PC-9 (cell line): Measurements from ENCODE around the gene GFY. TPM values are rescaled to one million over a fixed set of nuclear protein-coding genes. Genes with fewer than 3 reads are reported as not detected.
A peak's percentile ranks its signal among the peaks of the same experiment; 100 is the strongest.
"Not testable (repeated sequence)": the region's sequence is repeated elsewhere in the genome, so short reads cannot be mapped to it uniquely, and the experiment has no call there.

Experiments used
- BruUV-seq: library from RNA; stranded (reverse); fragments of 400-500 nt; replicated peaks from 2 replicates; lab custom pipeline; 2021; lab: Mats Ljungman, UMichigan
- CTCF ChIA-PET: fragments of 300-600 bp; sonication (Branson Sonifier 250); formaldehyde crosslinking; loops from one replicate; lab custom pipeline; 2022; ENCODE audit warnings: antibody characterized with exemption; lab: Charles Lee
- POLR2A ChIA-PET: fragments of 300-600 bp; sonication (Branson Sonifier 250); formaldehyde crosslinking; loops from one replicate; lab custom pipeline; 2022; ENCODE audit warnings: antibody characterized with exemption; ENCODE audit not compliant: unreplicated experiment; lab: Charles Lee
- DNase-seq, 2 experiments: peaks; one replicate each; pipeline versions ENCODE4 v3.0.0 to v3.0.0-alpha.2; 2015 to 2022; ENCODE audit warnings: mixed read lengths in 1 of 2
- H2AFZ ChIP-seq: fragments of 200-600 bp; sonication (generic); 2 replicates; pipeline ENCODE4 v1.8.1; 2017; ENCODE audit warnings: antibody characterized with exemption
- H3F3A ChIP-seq: fragments of 200-600 bp; sonication (generic); 2 replicates; pipeline ENCODE4 v1.8.1; 2017; ENCODE audit warnings: antibody characterized with exemption, mild to moderate bottlenecking, low read depth; ENCODE audit not compliant: insufficient read depth
- H3K27ac ChIP-seq: fragments of 200-600 bp; sonication (generic); 2 replicates; pipeline ENCODE4 v1.6.1; 2016; ENCODE audit warnings: mixed run types
- H3K27me3 ChIP-seq: fragments of 200-600 bp; sonication (generic); 2 replicates; pipeline ENCODE4 v1.6.1; 2016; ENCODE audit warnings: low read depth, mixed run types; ENCODE audit not compliant: insufficient read depth
- H3K36me3 ChIP-seq: fragments of 200-600 bp; sonication (generic); 2 replicates; pipeline ENCODE4 v1.6.1; 2016; ENCODE audit warnings: low read depth, mixed run types
- H3K4me1 ChIP-seq: fragments of 200-600 bp; sonication (generic); replicated peaks from 2 replicates; pipeline ENCODE4 v1.6.1; 2016; ENCODE audit warnings: mixed run types; ENCODE audit not compliant: insufficient read depth
- H3K4me2 ChIP-seq: fragments of 200-600 bp; sonication (generic); 2 replicates; pipeline ENCODE4 v1.6.1; 2017; ENCODE audit warnings: mixed run types
- H3K4me3 ChIP-seq: fragments of 200-600 bp; sonication (generic); 2 replicates; pipeline ENCODE4 v1.6.1; 2016; ENCODE audit warnings: mixed run types
- H3K79me2 ChIP-seq: fragments of 200-600 bp; sonication (generic); 2 replicates; pipeline ENCODE4 v1.6.1; 2017; ENCODE audit warnings: low read depth, mixed run types
- H3K9me2 ChIP-seq: fragments of 200-600 bp; sonication (generic); 2 replicates; pipeline ENCODE4 v1.8.1; 2017; ENCODE audit warnings: mild to moderate bottlenecking; ENCODE audit not compliant: insufficient read depth
- H3K9me3 ChIP-seq: fragments of 200-600 bp; sonication (generic); 2 replicates; pipeline ENCODE4 v1.8.1; 2016; ENCODE audit warnings: low read depth; ENCODE audit not compliant: insufficient read depth
- H4K20me1 ChIP-seq: fragments of 200-600 bp; sonication (generic); 2 replicates; pipeline ENCODE4 v1.8.1; 2017; ENCODE audit not compliant: insufficient read depth
- EZH2 ChIP-seq: fragments of 200-600 bp; sonication (generic); IDR thresholded peaks from 2 replicates; pipeline ENCODE4 v1.8.0; 2017; ENCODE audit warnings: antibody characterized with exemption, low read depth
- intact Hi-C: fragments of 100-400 bp; cut with micrococcal nuclease; formaldehyde crosslinking; loops from one replicate; pipeline ENCODE4 v1.10.0; 2022; ENCODE audit not compliant: unreplicated experiment
- total RNA-seq: library from RNA; stranded (reverse); gene quantifications from 2 replicates; pipeline ENCODE4 v1.2.3, GENCODE V29; 2021
- TF ChIP-seq, protein P1 (sequence below): fragments of 200-600 bp; sonication (generic); conservative IDR thresholded peaks from 2 replicates; pipeline ENCODE4 v1.6.1; 2017; ENCODE audit warnings: mixed run types, antibody characterized with exemption, mild to moderate bottlenecking, moderate library complexity

The GFY gene
- total RNA-seq, 1 experiment from 2014 or later, result not detected

DNA sequence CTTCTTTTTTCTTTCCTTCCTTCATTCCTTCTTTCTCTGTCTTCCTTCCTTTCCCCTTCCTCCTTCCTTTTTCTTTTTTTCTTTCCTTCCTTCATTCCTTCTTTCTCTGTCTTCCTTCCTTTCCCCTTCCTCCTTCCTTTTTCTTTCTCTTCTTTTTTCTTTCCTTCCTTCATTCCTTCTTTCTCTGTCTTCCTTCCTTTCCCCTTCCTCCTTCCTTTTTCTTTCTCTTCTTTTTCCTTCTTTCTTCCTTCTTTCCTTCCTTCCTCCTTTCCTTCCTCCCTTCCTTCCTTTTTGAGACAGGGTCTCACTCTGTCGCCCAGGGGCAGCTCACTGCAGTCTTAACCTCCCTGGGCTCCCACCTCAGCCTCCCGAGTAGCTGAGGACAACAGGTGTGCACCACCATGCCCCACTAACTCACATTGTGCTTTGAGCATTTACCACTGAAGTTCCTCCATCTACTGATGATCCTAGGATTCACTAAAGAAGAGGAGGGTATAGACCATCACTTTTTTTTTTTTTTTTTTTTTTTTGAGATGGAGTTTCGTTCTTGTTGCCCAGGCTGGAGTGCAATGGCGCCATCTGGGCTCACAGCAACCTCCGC lies 19.0 kb downstream of the GFY start:
- not testable (repeated sequence) for H3K9me2 ChIP-seq, DNase-seq, H3K4me1 ChIP-seq, H3K27ac ChIP-seq, H3K9me3 ChIP-seq, BruUV-seq, H2AFZ ChIP-seq, H4K20me1 ChIP-seq, H3K36me3 ChIP-seq
- Histone ChIP-seq H3K27me3 (peaks cover 18% of the 10 kb centered on the region), H3K4me2 (peak overlapping the region; percentile 89), H3F3A (peaks cover 64% of the 10 kb centered on the region), H3K4me3 (peak overlapping the region; percentile 83; the same call in 1 of the 2 replicates), H3K79me2 (peaks cover 10% of the 10 kb centered on the region)
- intact Hi-C loops, result loop anchor here (10.0 kb wide), 1 partner anchor 179 kb away; no protein-coding TSS in a partner anchor
- ChIA-PET POLR2A (interaction anchor here (0.6 kb wide), 1 partner anchor 232 kb away, joined by 3 read pairs; no protein-coding TSS in a partner anchor), CTCF (interaction anchor here (0.7 kb wide), 2 partner anchors 44 to 1754 kb away, joined by 5 to 11 read pairs; no protein-coding TSS in a partner anchor)
- TF ChIP-seq, protein P1, sequence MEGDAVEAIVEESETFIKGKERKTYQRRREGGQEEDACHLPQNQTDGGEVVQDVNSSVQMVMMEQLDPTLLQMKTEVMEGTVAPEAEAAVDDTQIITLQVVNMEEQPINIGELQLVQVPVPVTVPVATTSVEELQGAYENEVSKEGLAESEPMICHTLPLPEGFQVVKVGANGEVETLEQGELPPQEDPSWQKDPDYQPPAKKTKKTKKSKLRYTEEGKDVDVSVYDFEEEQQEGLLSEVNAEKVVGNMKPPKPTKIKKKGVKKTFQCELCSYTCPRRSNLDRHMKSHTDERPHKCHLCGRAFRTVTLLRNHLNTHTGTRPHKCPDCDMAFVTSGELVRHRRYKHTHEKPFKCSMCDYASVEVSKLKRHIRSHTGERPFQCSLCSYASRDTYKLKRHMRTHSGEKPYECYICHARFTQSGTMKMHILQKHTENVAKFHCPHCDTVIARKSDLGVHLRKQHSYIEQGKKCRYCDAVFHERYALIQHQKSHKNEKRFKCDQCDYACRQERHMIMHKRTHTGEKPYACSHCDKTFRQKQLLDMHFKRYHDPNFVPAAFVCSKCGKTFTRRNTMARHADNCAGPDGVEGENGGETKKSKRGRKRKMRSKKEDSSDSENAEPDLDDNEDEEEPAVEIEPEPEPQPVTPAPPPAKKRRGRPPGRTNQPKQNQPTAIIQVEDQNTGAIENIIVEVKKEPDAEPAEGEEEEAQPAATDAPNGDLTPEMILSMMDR, result peak; percentile 25; the same call in 1 of the 2 replicates

DNA sequence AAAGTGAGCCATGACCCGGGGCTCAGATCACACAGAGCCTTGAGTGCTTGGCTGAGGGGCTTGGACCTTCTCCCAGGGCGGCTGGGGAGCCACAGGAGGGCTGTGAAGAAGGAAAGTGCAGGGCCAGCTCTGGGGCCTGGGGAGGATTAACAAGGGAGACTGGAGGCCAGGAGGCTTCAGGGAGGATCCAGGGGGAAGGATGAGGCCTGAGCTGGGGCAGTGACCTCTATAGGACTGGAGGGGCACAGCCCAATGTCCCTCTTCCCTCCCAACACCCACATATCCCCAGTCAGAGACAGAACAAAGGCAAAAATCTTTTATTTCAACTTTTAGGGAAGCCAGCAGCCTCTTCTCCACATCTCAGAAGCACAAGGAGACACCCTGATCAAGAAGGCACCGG lies 20.8 kb downstream of the GFY start:
- Histone ChIP-seq H3K36me3 (peaks cover 7% of the 10 kb centered on the region; the same call in 1 of the 2 replicates), H3K79me2 (peaks cover 28% of the 10 kb centered on the region), H2AFZ (no peak overlapping the region), H3F3A (peaks cover 56% of the 10 kb centered on the region), H3K9me2 (no peaks in the 10 kb centered on the region), H3K4me3 (no peak overlapping the region), H3K9me3 (no peaks in the 10 kb centered on the region), H3K4me2 (no peak overlapping the region), H3K4me1 (peaks cover 16% of the 10 kb centered on the region), H4K20me1 (no peaks in the 10 kb centered on the region), H3K27ac (no peak overlapping the region), H3K27me3 (peaks cover 1% of the 10 kb centered on the region; the same call in 1 of the 2 replicates)
- ChIA-PET POLR2A (no interaction called here), CTCF (no interaction called here)
- BruUV-seq, result no TSS peak
- TF ChIP-seq, protein P1, result no peak
- TF ChIP-seq EZH2, result no peak
- intact Hi-C loops, result loop anchor here (10.0 kb wide), 1 partner anchor 181 kb away; no protein-coding TSS in a partner anchor
- no peak for DNase-seq

DNA sequence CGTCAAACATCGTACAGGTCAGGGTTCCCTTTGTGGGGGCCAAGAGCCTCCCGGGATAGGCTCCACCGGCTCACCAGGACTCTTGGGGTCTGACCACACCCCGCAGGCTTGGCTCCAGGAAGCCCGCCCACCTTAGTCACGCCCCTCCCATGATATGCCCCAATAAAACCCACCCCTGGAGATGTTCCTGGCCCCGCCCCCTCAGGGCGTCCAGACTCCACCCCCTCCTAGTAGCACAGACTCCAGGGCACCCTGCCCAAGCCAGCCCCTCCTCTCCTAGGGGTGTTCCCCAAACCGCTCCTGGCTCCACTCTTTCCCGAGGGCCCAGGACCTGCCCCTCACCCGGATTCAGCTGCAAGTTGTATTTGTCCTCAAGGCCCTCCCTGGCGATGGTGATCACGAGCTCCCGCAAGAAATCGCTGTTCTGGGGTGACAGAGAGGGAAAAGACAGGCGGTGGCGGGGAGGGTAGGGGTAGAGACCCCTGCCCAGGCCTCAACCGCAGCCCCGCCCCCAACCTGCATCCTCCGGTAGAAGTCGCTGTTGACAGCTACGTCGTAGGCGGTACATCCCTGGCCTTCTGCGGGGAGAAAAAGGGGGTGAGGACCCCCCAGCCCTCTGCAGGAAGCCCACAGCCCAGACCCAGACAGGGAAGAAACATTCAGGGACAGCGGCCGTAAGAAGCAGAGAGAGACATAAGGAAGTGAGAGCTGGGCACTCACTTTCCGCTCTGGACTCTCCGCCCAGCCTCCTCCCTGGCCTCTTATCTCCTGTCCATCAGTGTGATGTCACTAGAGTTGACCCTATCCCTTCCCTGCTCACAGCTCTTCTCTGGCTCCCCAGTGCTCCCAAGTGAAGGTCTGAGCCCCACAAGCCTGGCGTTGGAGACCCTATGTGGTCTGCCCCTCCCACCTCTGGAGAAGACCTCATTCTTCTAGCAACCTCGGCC lies 22.6 kb downstream of the GFY start:
- intact Hi-C loops, result loop anchor here (10.0 kb wide), 1 partner anchor 183 kb away; no protein-coding TSS in a partner anchor
- Histone ChIP-seq H4K20me1 (no peaks in the 10 kb centered on the region), H3K9me2 (no peaks in the 10 kb centered on the region), H3K4me3 (no peak overlapping the region), H3F3A (peaks cover 55% of the 10 kb centered on the region), H2AFZ (no peak overlapping the region), H3K36me3 (peaks cover 7% of the 10 kb centered on the region; the same call in 1 of the 2 replicates), H3K4me2 (no peak overlapping the region), H3K27me3 (no peaks in the 10 kb centered on the region), H3K79me2 (peaks cover 33% of the 10 kb centered on the region), H3K4me1 (peaks cover 13% of the 10 kb centered on the region), H3K27ac (no peak overlapping the region), H3K9me3 (no peaks in the 10 kb centered on the region)
- ChIA-PET POLR2A (no interaction called here), CTCF (no interaction called here)
- no peak for TF ChIP-seq EZH2
- no TSS peak for BruUV-seq
- DNase-seq, result peak in 1 of 2 experiments; percentile 33
